HG03565 (cell line): ENCODE measurements around the gene TRIP13.

Experiments
- ATAC-seq: cut with Tn5 transposase; IDR thresholded peaks from one replicate; pipeline ENCODE4 v1.9.1; 2021; ENCODE audit warnings: mild to moderate bottlenecking, moderate library complexity; ENCODE audit not compliant: unreplicated experiment

Gene TRIP13

DNA sequence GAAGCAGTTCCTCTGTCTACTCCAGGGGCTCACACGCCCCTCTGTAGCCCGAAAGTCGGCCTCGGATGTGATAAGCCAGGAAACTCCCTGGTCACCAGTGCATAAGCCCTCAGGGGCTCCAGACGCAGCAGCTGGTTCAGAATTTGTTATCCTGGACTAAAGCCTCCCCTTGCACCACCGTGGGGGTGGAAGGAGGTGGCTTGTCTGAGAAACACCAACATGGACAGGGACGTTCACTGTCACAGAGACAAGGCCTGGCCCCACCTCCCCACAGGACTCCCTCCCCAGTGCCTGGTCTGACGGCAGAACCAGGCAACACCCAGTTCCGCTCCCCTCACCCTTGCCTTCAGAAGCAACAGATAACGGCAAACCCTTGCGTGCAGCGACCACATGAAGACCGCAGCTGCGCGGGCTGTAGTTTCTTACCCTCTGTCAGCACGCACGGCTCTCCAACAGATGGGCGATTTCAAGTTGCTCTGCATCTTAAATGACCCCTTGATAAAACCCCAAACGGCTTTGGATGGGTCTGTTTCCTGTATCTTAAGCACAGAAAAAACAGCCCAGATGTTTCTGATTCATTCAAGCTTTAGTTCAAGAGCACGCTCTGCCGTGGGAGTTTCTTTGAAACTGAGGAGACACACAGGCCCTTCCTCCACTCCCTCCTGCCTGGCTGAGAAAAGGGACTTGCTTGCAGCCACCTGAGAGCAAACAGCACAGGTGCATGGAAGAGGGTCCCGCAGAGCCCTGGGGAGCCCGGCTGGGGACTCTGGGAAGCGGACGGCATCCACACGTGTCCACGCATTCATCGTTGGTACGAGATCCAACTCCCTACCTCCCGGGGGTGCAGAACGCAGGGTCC, 71.2 kb downstream of the TRIP13 start:
- ATAC-seq: peak; percentile 66

GRCh38 chr5:964821-965220, 72.1 kb downstream of the TRIP13 start:
- ATAC-seq: no peak

DNA sequence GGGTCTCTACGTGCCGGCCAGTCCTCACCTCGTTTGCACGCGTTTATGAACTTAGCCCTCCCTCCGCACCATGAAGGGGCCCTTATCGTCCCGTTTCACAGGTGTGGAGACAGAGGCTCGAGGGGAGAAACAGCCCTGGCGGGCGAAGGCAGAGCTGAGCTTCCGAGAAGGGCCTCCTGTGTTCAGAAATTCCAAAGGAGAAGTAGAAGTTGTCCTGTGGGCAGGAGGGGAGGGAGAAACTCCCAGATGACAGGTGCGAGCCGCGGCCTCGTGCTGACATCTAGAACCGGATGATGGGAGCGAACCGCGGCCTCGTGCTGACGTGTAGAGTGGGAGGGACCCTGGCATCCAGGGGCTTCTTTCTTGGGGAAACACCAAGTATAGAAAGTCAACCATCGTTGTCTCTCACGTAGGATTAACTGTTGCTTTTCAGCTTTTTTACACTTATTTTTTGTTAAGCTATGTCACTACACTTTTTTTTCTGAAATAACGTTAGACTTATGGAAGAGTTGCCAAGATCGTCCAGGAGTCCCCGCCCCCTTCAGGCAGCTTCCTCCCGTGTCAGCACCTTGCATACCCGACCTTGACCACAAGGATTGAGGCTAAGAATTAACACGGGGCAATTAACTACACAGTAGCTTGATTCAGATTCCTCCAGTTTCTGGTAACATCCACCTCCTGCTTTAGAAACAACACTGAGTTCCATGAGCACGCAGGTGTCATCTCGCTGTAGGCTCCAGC, 73.1 kb downstream of the TRIP13 start:
- no peak for ATAC-seq

- ATAC-seq: no peak
These were observed 73.6 kb downstream of the TRIP13 start for GRCh38 chr5:966345-966710.

DNA sequence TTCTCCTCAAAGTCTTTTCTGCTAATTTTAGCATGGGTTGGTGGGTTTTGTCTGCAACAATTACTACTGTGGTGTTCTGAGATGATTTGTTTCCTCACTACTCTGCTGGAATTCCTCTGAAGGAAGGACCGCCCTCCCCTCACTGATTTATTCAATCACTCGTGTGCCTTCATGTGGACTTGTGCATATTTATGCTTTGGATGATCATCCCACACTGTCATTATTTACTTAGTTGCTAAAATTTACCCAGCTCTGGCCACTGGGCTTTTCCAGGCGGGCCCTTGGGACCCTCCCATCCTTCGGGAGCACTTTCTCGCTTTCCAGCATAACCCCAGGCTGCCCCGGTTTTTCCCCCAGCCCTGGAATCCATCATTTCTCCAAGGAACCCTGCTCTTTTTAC, 74.3 kb downstream of the TRIP13 start:
- no peak for ATAC-seq
